ENCODE results near the gene TFAP2A.

TFAP2A gene

GRCh38 chr6:10426781-10427279 lies 12.0 kb upstream of the TFAP2A start:
- in situ Hi-C loops (cut with HindIII; ENCODE audit: low sequenced_read_pairs), result no loop called here

GRCh38 chr6:10425975-10426780 lies 11.3 kb upstream of the TFAP2A start:
- in situ Hi-C loops (cut with HindIII; ENCODE audit: low sequenced_read_pairs), result no loop called here

GRCh38 chr6:10425176-10425974 lies 10.5 kb upstream of the TFAP2A start:
- in situ Hi-C loops (cut with HindIII; ENCODE audit: low sequenced_read_pairs), result no loop called here

GRCh38 chr6:10424040-10424439 lies 9.2 kb upstream of the TFAP2A start:
- in situ Hi-C loops (cut with HindIII; ENCODE audit: low sequenced_read_pairs), result no loop called here

GRCh38 chr6:10422737-10423034 lies 7.8 kb upstream of the TFAP2A start:
- in situ Hi-C loops (cut with HindIII; ENCODE audit: low sequenced_read_pairs), result no loop called here

- in situ Hi-C loops (cut with HindIII; ENCODE audit: low sequenced_read_pairs), result no loop called here
Measured at GRCh38 chr6:10421921-10422736, 7.3 kb upstream of the TFAP2A start.

GRCh38 chr6:10421158-10421920 lies 6.5 kb upstream of the TFAP2A start:
- in situ Hi-C loops (cut with HindIII; ENCODE audit: low sequenced_read_pairs), result no loop called here

GRCh38 chr6:10420546-10421157 lies 5.8 kb upstream of the TFAP2A start:
- in situ Hi-C loops (cut with HindIII; ENCODE audit: low sequenced_read_pairs), result no loop called here

GRCh38 chr6:10419749-10420545 lies 5.1 kb upstream of the TFAP2A start:
- in situ Hi-C loops (cut with HindIII; ENCODE audit: low sequenced_read_pairs), result no loop called here

GRCh38 chr6:10418862-10419748 lies 4.2 kb upstream of the TFAP2A start:
- in situ Hi-C loops (cut with HindIII; ENCODE audit: low sequenced_read_pairs), result no loop called here

- in situ Hi-C loops (cut with HindIII; ENCODE audit: low sequenced_read_pairs), result no loop called here
Measured at GRCh38 chr6:10418361-10418861, 3.5 kb upstream of the TFAP2A start.

GRCh38 chr6:10417681-10418104 lies 2.8 kb upstream of the TFAP2A start:
- in situ Hi-C loops (cut with HindIII; ENCODE audit: low sequenced_read_pairs), result no loop called here

- in situ Hi-C loops (cut with HindIII; ENCODE audit: low sequenced_read_pairs), result no loop called here
Measured at GRCh38 chr6:10416863-10417641, 2.2 kb upstream of the TFAP2A start.

GRCh38 chr6:10416516-10416862 lies 1.6 kb upstream of the TFAP2A start:
- in situ Hi-C loops (cut with HindIII; ENCODE audit: low sequenced_read_pairs), result no loop called here

GRCh38 chr6:10415617-10416480 lies 975 bp upstream of the TFAP2A start:
- in situ Hi-C loops (cut with HindIII; ENCODE audit: low sequenced_read_pairs), result no loop called here
